ENCODE data around the gene FTSJ3.

DNA sequence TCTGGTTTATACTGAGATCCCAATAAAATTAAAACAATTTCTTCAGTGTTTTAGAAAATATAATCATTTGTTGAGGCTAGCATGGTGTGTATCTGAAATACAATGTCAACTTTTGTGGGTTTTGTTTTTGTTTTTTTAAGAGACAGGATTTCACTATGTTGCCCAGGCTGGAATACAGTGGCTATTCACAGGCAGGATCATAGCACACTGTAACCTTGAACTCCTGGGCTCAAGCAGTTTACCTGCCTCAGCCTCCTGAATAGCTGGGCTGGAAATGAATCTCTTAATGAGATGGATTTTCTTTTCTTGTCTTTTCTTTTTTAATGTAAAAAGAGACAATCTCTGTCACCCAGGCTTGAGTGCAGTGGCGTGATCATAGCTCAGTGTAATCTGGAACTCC, 41.3 kb downstream of the FTSJ3 start:
- no peak for TF ChIP-seq POLR2A (IDR thresholded peaks at IDR 0.05)
- TF ChIP-seq, protein P1, sequence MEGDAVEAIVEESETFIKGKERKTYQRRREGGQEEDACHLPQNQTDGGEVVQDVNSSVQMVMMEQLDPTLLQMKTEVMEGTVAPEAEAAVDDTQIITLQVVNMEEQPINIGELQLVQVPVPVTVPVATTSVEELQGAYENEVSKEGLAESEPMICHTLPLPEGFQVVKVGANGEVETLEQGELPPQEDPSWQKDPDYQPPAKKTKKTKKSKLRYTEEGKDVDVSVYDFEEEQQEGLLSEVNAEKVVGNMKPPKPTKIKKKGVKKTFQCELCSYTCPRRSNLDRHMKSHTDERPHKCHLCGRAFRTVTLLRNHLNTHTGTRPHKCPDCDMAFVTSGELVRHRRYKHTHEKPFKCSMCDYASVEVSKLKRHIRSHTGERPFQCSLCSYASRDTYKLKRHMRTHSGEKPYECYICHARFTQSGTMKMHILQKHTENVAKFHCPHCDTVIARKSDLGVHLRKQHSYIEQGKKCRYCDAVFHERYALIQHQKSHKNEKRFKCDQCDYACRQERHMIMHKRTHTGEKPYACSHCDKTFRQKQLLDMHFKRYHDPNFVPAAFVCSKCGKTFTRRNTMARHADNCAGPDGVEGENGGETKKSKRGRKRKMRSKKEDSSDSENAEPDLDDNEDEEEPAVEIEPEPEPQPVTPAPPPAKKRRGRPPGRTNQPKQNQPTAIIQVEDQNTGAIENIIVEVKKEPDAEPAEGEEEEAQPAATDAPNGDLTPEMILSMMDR (IDR thresholded peaks at IDR 0.05) = no peak

All from heart left ventricle (tissue), 13 donors.